Activated T-helper 17 cell treated with anti-CD3 and anti-CD28 coated beads, Interleukin-2, amount 50 U/mL, for 72 hours (primary cell): ENCODE results near the gene SEPTIN8. TPM values are rescaled to one million over a fixed set of nuclear protein-coding genes. Genes with fewer than 3 reads are reported as not detected.

Experiments used
- ATAC-seq: fragments of 150-1000 bp; cut with Tn5 transposase; replicated peaks from 2 replicates; pipeline ENCODE4 v1.10.0; 2021; ENCODE audit warnings: mild to moderate bottlenecking, moderate library complexity
- H3K27ac Mint-ChIP-seq: one replicate; pipeline ENCODE4 v1.8.0; 2022; ENCODE audit warnings: mixed read lengths
- H3K27me3 Mint-ChIP-seq: one replicate; pipeline ENCODE4 v1.8.0; 2022; ENCODE audit warnings: mixed read lengths
- H3K36me3 Mint-ChIP-seq: one replicate; pipeline ENCODE4 v1.8.0; 2022; ENCODE audit warnings: low read depth, mild to moderate bottlenecking, mixed read lengths
- H3K4me1 Mint-ChIP-seq: one replicate; pipeline ENCODE4 v1.8.0; 2022; ENCODE audit warnings: mixed read lengths
- H3K4me3 Mint-ChIP-seq: one replicate; pipeline ENCODE4 v1.8.0; 2022; ENCODE audit warnings: mild to moderate bottlenecking, mixed read lengths
- H3K9me3 Mint-ChIP-seq: one replicate; pipeline ENCODE4 v1.8.0; 2022; ENCODE audit warnings: mixed read lengths
- total RNA-seq, 2 donors: library from RNA; stranded (reverse); gene quantifications; one replicate each; pipeline ENCODE4 v1.2.3, GENCODE V29; 2022

SEPTIN8 gene
- total RNA-seq, result 10 to 100 TPM; 13.6 to 14.7 TPM

GRCh38 chr5:132777209-132778069 lies at the start of gene SEPTIN8:
Gene SEPTIN8 (minus strand): TSS chr5:132777239. CDS start chr5:132777137, 102 bp downstream.
- H3K4me1 Mint-ChIP-seq, result peaks cover 6% of the 10 kb centered on the region
- H3K27me3 Mint-ChIP-seq, result peaks cover 16% of the 10 kb centered on the region
- no peaks in the 10 kb centered on the region for H3K9me3 Mint-ChIP-seq
- no peaks in the 10 kb centered on the region for H3K36me3 Mint-ChIP-seq
- H3K4me3 Mint-ChIP-seq, result peak within 1 kb of the TSS; percentile 59
- peak; percentile 85 for ATAC-seq
- H3K27ac Mint-ChIP-seq, result peak within 1 kb of the TSS; percentile 76

- no peaks in the 10 kb centered on the region for H3K36me3 Mint-ChIP-seq
- peaks cover 30% of the 10 kb centered on the region for H3K27me3 Mint-ChIP-seq
- no peak for ATAC-seq
- no peaks in the 10 kb centered on the region for H3K4me1 Mint-ChIP-seq
- H3K9me3 Mint-ChIP-seq, result no peaks in the 10 kb centered on the region
- peak overlapping the region; percentile 49 for H3K4me3 Mint-ChIP-seq
- H3K27ac Mint-ChIP-seq, result no peak overlapping the region
Measured at GRCh38 chr5:132826424-132827082, 49.5 kb upstream of the SEPTIN8 start.

GRCh38 chr5:132825834-132826391 lies 48.9 kb upstream of the SEPTIN8 start:
- no peaks in the 10 kb centered on the region for H3K9me3 Mint-ChIP-seq
- peak overlapping the region; percentile 49 for H3K4me3 Mint-ChIP-seq
- H3K27me3 Mint-ChIP-seq, result peaks cover 24% of the 10 kb centered on the region
- no peak overlapping the region for H3K27ac Mint-ChIP-seq
- no peaks in the 10 kb centered on the region for H3K36me3 Mint-ChIP-seq
- peak; percentile 63 for ATAC-seq
- H3K4me1 Mint-ChIP-seq, result no peaks in the 10 kb centered on the region

- peak; percentile 15 for ATAC-seq
- Mint-ChIP-seq H3K4me1 (peaks cover 2% of the 10 kb centered on the region), H3K9me3 (no peaks in the 10 kb centered on the region), H3K4me3 (peak overlapping the region; percentile 49), H3K27ac (no peak overlapping the region), H3K27me3 (peaks cover 26% of the 10 kb centered on the region), H3K36me3 (no peaks in the 10 kb centered on the region)
Measured at GRCh38 chr5:132825033-132825833, 48.2 kb upstream of the SEPTIN8 start.

- ATAC-seq, result no peak
- Mint-ChIP-seq H3K4me1 (peaks cover 6% of the 10 kb centered on the region), H3K4me3 (no peak overlapping the region), H3K27me3 (peaks cover 29% of the 10 kb centered on the region), H3K36me3 (no peaks in the 10 kb centered on the region), H3K9me3 (no peaks in the 10 kb centered on the region), H3K27ac (no peak overlapping the region)
Measured at GRCh38 chr5:132824426-132824825, 47.4 kb upstream of the SEPTIN8 start.

GRCh38 chr5:132823481-132824050 lies 46.5 kb upstream of the SEPTIN8 start:
- no peak overlapping the region for H3K27ac Mint-ChIP-seq
- H3K9me3 Mint-ChIP-seq, result no peaks in the 10 kb centered on the region
- no peak overlapping the region for H3K4me3 Mint-ChIP-seq
- H3K27me3 Mint-ChIP-seq, result peaks cover 31% of the 10 kb centered on the region
- ATAC-seq, result no peak
- peaks cover 10% of the 10 kb centered on the region for H3K4me1 Mint-ChIP-seq
- no peaks in the 10 kb centered on the region for H3K36me3 Mint-ChIP-seq

- H3K4me1 Mint-ChIP-seq, result peaks cover 10% of the 10 kb centered on the region
- ATAC-seq, result no peak
- no peaks in the 10 kb centered on the region for H3K9me3 Mint-ChIP-seq
- no peaks in the 10 kb centered on the region for H3K36me3 Mint-ChIP-seq
- peaks cover 31% of the 10 kb centered on the region for H3K27me3 Mint-ChIP-seq
- H3K4me3 Mint-ChIP-seq, result no peak overlapping the region
- H3K27ac Mint-ChIP-seq, result no peak overlapping the region
Measured at GRCh38 chr5:132822650-132823480, 45.8 kb upstream of the SEPTIN8 start.

- Mint-ChIP-seq H3K4me3 (no peak overlapping the region), H3K4me1 (peaks cover 10% of the 10 kb centered on the region), H3K9me3 (no peaks in the 10 kb centered on the region), H3K27me3 (peaks cover 20% of the 10 kb centered on the region), H3K36me3 (no peaks in the 10 kb centered on the region), H3K27ac (no peak overlapping the region)
- ATAC-seq, result no peak
Measured at GRCh38 chr5:132821791-132822190, 44.8 kb upstream of the SEPTIN8 start.

GRCh38 chr5:132821350-132821749 lies 44.3 kb upstream of the SEPTIN8 start:
- Mint-ChIP-seq H3K27ac (no peak overlapping the region), H3K9me3 (no peaks in the 10 kb centered on the region), H3K36me3 (no peaks in the 10 kb centered on the region), H3K4me3 (no peak overlapping the region), H3K4me1 (peaks cover 10% of the 10 kb centered on the region), H3K27me3 (peaks cover 15% of the 10 kb centered on the region)
- ATAC-seq, result no peak

GRCh38 chr5:132820162-132820754 lies 43.2 kb upstream of the SEPTIN8 start:
- Mint-ChIP-seq H3K4me1 (peaks cover 10% of the 10 kb centered on the region), H3K27ac (no peak overlapping the region), H3K36me3 (no peaks in the 10 kb centered on the region), H3K27me3 (peaks cover 14% of the 10 kb centered on the region), H3K9me3 (no peaks in the 10 kb centered on the region), H3K4me3 (no peak overlapping the region)
- ATAC-seq, result peak; percentile 96

- Mint-ChIP-seq H3K4me1 (peaks cover 10% of the 10 kb centered on the region), H3K27ac (no peak overlapping the region), H3K4me3 (peak overlapping the region; percentile 19), H3K36me3 (no peaks in the 10 kb centered on the region), H3K27me3 (peaks cover 11% of the 10 kb centered on the region), H3K9me3 (no peaks in the 10 kb centered on the region)
- ATAC-seq, result no peak
Measured at GRCh38 chr5:132819468-132819867, 42.4 kb upstream of the SEPTIN8 start.

- no peak for ATAC-seq
- Mint-ChIP-seq H3K9me3 (no peaks in the 10 kb centered on the region), H3K4me1 (peaks cover 10% of the 10 kb centered on the region), H3K27ac (no peak overlapping the region), H3K4me3 (no peak overlapping the region), H3K36me3 (no peaks in the 10 kb centered on the region), H3K27me3 (peaks cover 21% of the 10 kb centered on the region)
Measured at GRCh38 chr5:132817011-132817410, 40.0 kb upstream of the SEPTIN8 start.

GRCh38 chr5:132816554-132816953 lies 39.5 kb upstream of the SEPTIN8 start:
- H3K4me3 Mint-ChIP-seq, result no peak overlapping the region
- H3K27me3 Mint-ChIP-seq, result peaks cover 23% of the 10 kb centered on the region
- no peak for ATAC-seq
- no peaks in the 10 kb centered on the region for H3K9me3 Mint-ChIP-seq
- H3K27ac Mint-ChIP-seq, result no peak overlapping the region
- H3K4me1 Mint-ChIP-seq, result peaks cover 10% of the 10 kb centered on the region
- H3K36me3 Mint-ChIP-seq, result no peaks in the 10 kb centered on the region
